Fibroblast of lung (primary cell): ENCODE measurements around the gene SIRT5. TPM values are rescaled to one million over a fixed set of nuclear protein-coding genes. Genes with fewer than 3 reads are reported as not detected.

Experiments
- DNase-seq, 2 donors: peaks; one replicate each; pipeline versions ENCODE4 v3.0.0 to v3.0.0-alpha.2; 2010; ENCODE audit warnings: low read depth in 2 of 2
- H2AFZ ChIP-seq: 2 replicates; pipeline ENCODE4 v1.5.1; 2012; ENCODE audit warnings: low read length, control low read depth, inconsistent platforms
- H3K27ac ChIP-seq: 2 replicates; pipeline ENCODE4 v1.5.1; 2011; ENCODE audit warnings: low read length, control low read depth; ENCODE audit not compliant: insufficient read depth
- H3K27me3 ChIP-seq: 2 replicates; pipeline ENCODE4 v1.5.1; 2011; ENCODE audit warnings: mild to moderate bottlenecking, low read length; ENCODE audit not compliant: control insufficient read depth, insufficient read depth
- H3K36me3 ChIP-seq: 2 replicates; pipeline ENCODE4 v1.5.1; 2011; ENCODE audit warnings: low read length; ENCODE audit not compliant: control insufficient read depth, insufficient read depth
- H3K4me1 ChIP-seq: 2 replicates; pipeline ENCODE4 v1.5.1; 2011; ENCODE audit warnings: low read length; ENCODE audit not compliant: control insufficient read depth, insufficient read depth; ENCODE audit errors: extremely low read depth
- H3K4me2 ChIP-seq: 2 replicates; pipeline ENCODE4 v1.5.1; 2011; ENCODE audit warnings: low read length, control low read depth; ENCODE audit not compliant: insufficient read depth; ENCODE audit errors: extremely low read depth
- H3K4me3 ChIP-seq, 4 experiments: fragments of 200-600 bp in 1 of 4; sonication (generic) in 1 of 4; replicated peaks in 1 of 4; 2 replicates each; pipeline ENCODE4 v1.5.1; 2011 to 2016; ENCODE audit warnings: low read length in 4 of 4, low read depth in 3 of 4, mild to moderate bottlenecking in 3 of 4, control low read depth in 2 of 4, inconsistent platforms in 1 of 4, mixed read lengths in 1 of 4; ENCODE audit not compliant: insufficient read depth in 1 of 4; ENCODE audit errors: control extremely low read depth in 1 of 4
- H3K79me2 ChIP-seq: 2 replicates; pipeline ENCODE4 v1.5.1; 2012; ENCODE audit warnings: mild to moderate bottlenecking, low read length, inconsistent platforms; ENCODE audit not compliant: control insufficient read depth, insufficient read depth
- H3K9ac ChIP-seq: 2 replicates; pipeline ENCODE4 v1.5.1; 2011; ENCODE audit warnings: mild to moderate bottlenecking, low read length, control low read depth; ENCODE audit not compliant: insufficient read depth
- H3K9me3 ChIP-seq: 2 replicates; pipeline ENCODE4 v1.5.1; 2012; ENCODE audit warnings: low read depth, low read length; ENCODE audit not compliant: control insufficient read depth, insufficient read depth
- H4K20me1 ChIP-seq: 2 replicates; pipeline ENCODE4 v1.5.1; 2011; ENCODE audit warnings: low read length; ENCODE audit not compliant: control insufficient read depth, insufficient read depth; ENCODE audit errors: extremely low read depth
- EZH2 ChIP-seq: IDR thresholded peaks from 2 replicates; pipeline ENCODE4 v1.5.1; 2012; ENCODE audit warnings: low read length, control low read depth, mild to moderate bottlenecking; ENCODE audit errors: missing control alignments
- polyA plus RNA-seq, 2 donors: library from polyadenylated mRNA; depleted of rRNA in 1 of 2; stranded (reverse) in 1 of 2; unstranded in 1 of 2; fragments of >200 nt; gene quantifications; 2 replicates each; pipeline ENCODE4 v1.2.1, GENCODE V29; 2011 to 2012; ENCODE audit warnings: missing spikeins in 1 of 2
- total RNA-seq: library from RNA; depleted of rRNA; stranded (reverse); fragments of >200 nt; gene quantifications from 2 replicates; pipeline ENCODE4 v1.2.1, GENCODE V29; 2014
- TF ChIP-seq, protein P1 (sequence below), 2 donors: IDR thresholded peaks in 1 of 2; conservative IDR thresholded peaks in 1 of 2; 1 replicate in 1 of 2; 2 replicates in 1 of 2; pipeline ENCODE4 v1.5.1; 2011 to 2012; ENCODE audit warnings: low read length in 2 of 2, control low read depth in 1 of 2, inconsistent platforms in 1 of 2, low read depth in 1 of 2, mild to moderate bottlenecking in 1 of 2

Gene SIRT5
- total and polyA plus RNA-seq, 2 donors (not counting 1 experiment from before 2014, with no cell fraction given), result 4.4 to 13.5 TPM

DNA sequence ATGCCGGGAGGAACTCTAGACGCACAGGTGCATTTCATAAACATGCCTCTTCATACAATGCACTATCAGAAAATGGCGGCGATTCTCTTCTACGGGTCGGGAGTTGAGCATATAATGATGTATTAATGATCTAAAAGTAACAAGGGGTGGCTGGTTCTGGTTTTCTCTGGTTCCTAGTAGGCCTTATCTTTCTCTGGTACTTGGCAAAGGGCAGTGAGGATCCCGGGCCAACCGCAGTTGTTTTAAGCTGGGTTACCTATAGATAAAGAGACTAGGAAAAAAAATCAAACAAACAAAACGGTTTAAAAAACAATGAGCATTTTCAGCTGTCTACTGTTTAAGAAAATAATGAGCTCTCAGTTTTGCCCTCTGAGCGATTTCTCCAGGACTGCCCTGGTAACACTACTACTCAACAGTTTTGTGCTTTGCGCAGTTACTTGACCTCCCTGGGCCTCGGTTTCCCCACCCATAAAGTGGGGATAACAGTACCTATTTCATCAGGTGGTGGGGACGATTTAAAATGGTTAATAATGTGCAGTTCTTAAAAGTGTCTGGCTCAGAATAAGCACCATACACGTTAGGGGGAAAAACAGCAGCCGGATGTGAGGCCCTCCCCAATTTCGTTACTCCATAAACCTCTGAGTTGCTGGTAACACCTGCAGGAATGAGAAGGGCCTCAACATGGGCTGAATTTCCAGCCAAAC lies 1.3 kb upstream of the SIRT5 start:
- no peaks in the 10 kb centered on the region for H4K20me1 ChIP-seq
- H3K9ac ChIP-seq, result no peak overlapping the region
- H3K36me3 ChIP-seq, result no peaks in the 10 kb centered on the region
- DNase-seq, result no peak
- no peak for TF ChIP-seq EZH2
- TF ChIP-seq, protein P1, sequence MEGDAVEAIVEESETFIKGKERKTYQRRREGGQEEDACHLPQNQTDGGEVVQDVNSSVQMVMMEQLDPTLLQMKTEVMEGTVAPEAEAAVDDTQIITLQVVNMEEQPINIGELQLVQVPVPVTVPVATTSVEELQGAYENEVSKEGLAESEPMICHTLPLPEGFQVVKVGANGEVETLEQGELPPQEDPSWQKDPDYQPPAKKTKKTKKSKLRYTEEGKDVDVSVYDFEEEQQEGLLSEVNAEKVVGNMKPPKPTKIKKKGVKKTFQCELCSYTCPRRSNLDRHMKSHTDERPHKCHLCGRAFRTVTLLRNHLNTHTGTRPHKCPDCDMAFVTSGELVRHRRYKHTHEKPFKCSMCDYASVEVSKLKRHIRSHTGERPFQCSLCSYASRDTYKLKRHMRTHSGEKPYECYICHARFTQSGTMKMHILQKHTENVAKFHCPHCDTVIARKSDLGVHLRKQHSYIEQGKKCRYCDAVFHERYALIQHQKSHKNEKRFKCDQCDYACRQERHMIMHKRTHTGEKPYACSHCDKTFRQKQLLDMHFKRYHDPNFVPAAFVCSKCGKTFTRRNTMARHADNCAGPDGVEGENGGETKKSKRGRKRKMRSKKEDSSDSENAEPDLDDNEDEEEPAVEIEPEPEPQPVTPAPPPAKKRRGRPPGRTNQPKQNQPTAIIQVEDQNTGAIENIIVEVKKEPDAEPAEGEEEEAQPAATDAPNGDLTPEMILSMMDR (conservative IDR thresholded peaks at IDR 0.05 in 1 of 2, IDR thresholded peaks at IDR 0.05 in 1 of 2; ENCODE audit: low read depth in 1 of 2, low read length in 2 of 2), result no peak
- H3K4me3 ChIP-seq, result peak overlapping the region; percentile 49 to 86 (median 68)
- H3K27me3 ChIP-seq, result no peaks in the 10 kb centered on the region
- H3K4me1 ChIP-seq, result no peaks in the 10 kb centered on the region
- H3K4me2 ChIP-seq, result peak overlapping the region; percentile 90
- H2AFZ ChIP-seq, result no peak overlapping the region
- no peak overlapping the region for H3K27ac ChIP-seq
- no peaks in the 10 kb centered on the region for H3K9me3 ChIP-seq
- H3K79me2 ChIP-seq, result no peaks in the 10 kb centered on the region

GRCh38 chr6:13573669-13574110 lies 711 bp upstream of the SIRT5 start:
- Histone ChIP-seq H3K27me3 (no peaks in the 10 kb centered on the region), H3K4me1 (no peaks in the 10 kb centered on the region), H3K9ac (peak overlapping the region; percentile 86), H3K4me2 (peak overlapping the region; percentile 90), H3K27ac (peak overlapping the region; percentile 51), H2AFZ (peak overlapping the region; percentile 76), H4K20me1 (no peaks in the 10 kb centered on the region), H3K79me2 (no peaks in the 10 kb centered on the region), H3K36me3 (no peaks in the 10 kb centered on the region), H3K4me3 (peak overlapping the region; percentile 49 to 86 (median 68)), H3K9me3 (no peaks in the 10 kb centered on the region)
- DNase-seq, result peak; percentile 27 to 52
- TF ChIP-seq, protein P1 (conservative IDR thresholded peaks at IDR 0.05 in 1 of 2, IDR thresholded peaks at IDR 0.05 in 1 of 2; ENCODE audit: low read depth in 1 of 2, low read length in 2 of 2), result no peak
- TF ChIP-seq EZH2, result no peak

- DNase-seq, result peak; percentile 86 to 91
- Histone ChIP-seq H3K4me2 (no peak overlapping the region), H2AFZ (peak overlapping the region; percentile 56), H4K20me1 (no peaks in the 10 kb centered on the region), H3K9me3 (no peaks in the 10 kb centered on the region), H3K4me3 (peak overlapping the region; percentile 49 to 86 (median 68)), H3K9ac (peak overlapping the region; percentile 86), H3K27me3 (no peaks in the 10 kb centered on the region), H3K79me2 (no peaks in the 10 kb centered on the region), H3K4me1 (no peaks in the 10 kb centered on the region), H3K36me3 (no peaks in the 10 kb centered on the region), H3K27ac (peak overlapping the region; percentile 55)
- TF ChIP-seq EZH2, result no peak
- TF ChIP-seq, protein P1 (conservative IDR thresholded peaks at IDR 0.05 in 1 of 2, IDR thresholded peaks at IDR 0.05 in 1 of 2; ENCODE audit: low read depth in 1 of 2, low read length in 2 of 2), result peak; percentile 28 to 42
Observed at GRCh38 chr6:13574149-13574570, 241 bp upstream of the SIRT5 start.
